WTC11 (cell line): Measurements from ENCODE around the gene WBP1L. TPM values are rescaled to one million over a fixed set of nuclear protein-coding genes. Genes with fewer than 3 reads are reported as not detected.

ENCODE experiments used
- ATAC-seq: fragments of 200-7000 bp; cut with Tn5 transposase; 2 replicates; pipeline ENCODE4 v1.10.0; 2021; ENCODE audit warnings: mild to moderate bottlenecking, moderate library complexity
- CTCF ChIA-PET: fragments of 300-600 bp; sonication (Branson Sonifier 250); formaldehyde crosslinking; loops from one replicate; lab custom pipeline; 2021; ENCODE audit warnings: antibody characterized with exemption; lab: Charles Lee
- POLR2A ChIA-PET: fragments of 350-600 bp; sonication (Branson Sonifier 250); formaldehyde crosslinking; loops from one replicate; lab custom pipeline; 2021; ENCODE audit warnings: antibody characterized with exemption; lab: Charles Lee
- DNase-seq: peaks from one replicate; pipeline ENCODE4 v3.0.0; 2021; ENCODE audit warnings: low spot score
- H3K27ac Mint-ChIP-seq: 2 replicates; pipeline ENCODE4 v1.8.0; 2021; ENCODE audit warnings: mixed read lengths
- H3K27me3 Mint-ChIP-seq: 2 replicates; pipeline ENCODE4 v1.8.0; 2021; ENCODE audit warnings: low read depth, mild to moderate bottlenecking, moderate library complexity, mixed read lengths
- H3K36me3 Mint-ChIP-seq: 2 replicates; pipeline ENCODE4 v1.8.0; 2021; ENCODE audit warnings: mixed read lengths
- H3K4me1 Mint-ChIP-seq: 2 replicates; pipeline ENCODE4 v1.8.0; 2022; ENCODE audit warnings: mixed read lengths
- H3K4me3 Mint-ChIP-seq: 2 replicates; pipeline ENCODE4 v1.8.0; 2021; ENCODE audit warnings: mild to moderate bottlenecking, moderate library complexity, mixed read lengths
- H3K9me3 Mint-ChIP-seq: 2 replicates; pipeline ENCODE4 v1.8.0; 2021; ENCODE audit warnings: mixed read lengths
- ATF2 ChIP-seq: sonication (generic); formaldehyde crosslinking; IDR thresholded peaks from 2 replicates; pipeline ENCODE4 v1.8.1; 2022; ENCODE audit warnings: low read depth, missing genetic modification reagents, borderline replicate concordance
- ATF3 ChIP-seq: sonication (generic); formaldehyde crosslinking; conservative IDR thresholded peaks from 2 replicates; pipeline ENCODE4 v1.8.1; 2022; ENCODE audit warnings: mild to moderate bottlenecking, missing genetic modification reagents
- ATF6 ChIP-seq: sonication (generic); formaldehyde crosslinking; IDR thresholded peaks from 2 replicates; pipeline ENCODE4 v1.8.1; 2023; ENCODE audit warnings: mild to moderate bottlenecking, missing genetic modification reagents
- CTCF ChIP-seq: fragments of 200-600 bp; IDR thresholded peaks from 2 replicates; pipeline ENCODE4 v1.8.0; 2022; ENCODE audit warnings: antibody characterized with exemption
- E2F4 ChIP-seq: sonication (generic); formaldehyde crosslinking; IDR thresholded peaks from 2 replicates; pipeline ENCODE4 v1.8.1; 2022; ENCODE audit warnings: low read depth, mild to moderate bottlenecking, moderate library complexity, missing genetic modification reagents, borderline replicate concordance
- ELF4 ChIP-seq: sonication (generic); formaldehyde crosslinking; IDR thresholded peaks from 2 replicates; pipeline ENCODE4 v1.8.1; 2022; ENCODE audit warnings: low read depth, mild to moderate bottlenecking, moderate library complexity, missing genetic modification reagents
- FOXP1 ChIP-seq: sonication (generic); formaldehyde crosslinking; IDR thresholded peaks from 2 replicates; pipeline ENCODE4 v1.8.0; 2022; ENCODE audit warnings: missing genetic modification reagents, mild to moderate bottlenecking, moderate library complexity, borderline replicate concordance
- FOXP4 ChIP-seq: sonication (generic); formaldehyde crosslinking; IDR thresholded peaks from 2 replicates; pipeline ENCODE4 v1.8.0; 2022; ENCODE audit warnings: mild to moderate bottlenecking, missing genetic modification reagents
- HMGXB4 ChIP-seq: sonication (generic); formaldehyde crosslinking; IDR thresholded peaks from 2 replicates; pipeline ENCODE4 v1.8.1; 2023; ENCODE audit warnings: mild to moderate bottlenecking, moderate library complexity, missing genetic modification reagents
- JAZF1 ChIP-seq: fragments of 250-450 bp; sonication (Bioruptor Pico); IDR thresholded peaks from 2 replicates; pipeline ENCODE4 v1.9.0; 2021; ENCODE audit warnings: moderate library complexity, mild to moderate bottlenecking, inconsistent platforms
- JUN ChIP-seq: sonication (generic); formaldehyde crosslinking; IDR thresholded peaks from 2 replicates; pipeline ENCODE4 v1.8.0; 2023; ENCODE audit warnings: mild to moderate bottlenecking, missing genetic modification reagents
- OVOL2 ChIP-seq: fragments of 250-450 bp; sonication (Bioruptor Pico); IDR thresholded peaks from 2 replicates; pipeline ENCODE4 v1.9.0; 2021; ENCODE audit warnings: mild to moderate bottlenecking, borderline replicate concordance
- PRDM15 ChIP-seq: sonication (generic); formaldehyde crosslinking; IDR thresholded peaks from 2 replicates; pipeline ENCODE4 v1.8.0; 2022; ENCODE audit warnings: missing genetic modification reagents
- USF1 ChIP-seq: sonication (generic); formaldehyde crosslinking; IDR thresholded peaks from 2 replicates; pipeline ENCODE4 v1.8.0; 2022; ENCODE audit warnings: mild to moderate bottlenecking, missing genetic modification reagents
- ZBTB43 ChIP-seq: sonication (generic); formaldehyde crosslinking; IDR thresholded peaks from 2 replicates; pipeline ENCODE4 v1.8.1; 2023; ENCODE audit warnings: mild to moderate bottlenecking, missing genetic modification reagents
- ZNF416 ChIP-seq: fragments of 250-450 bp; sonication (Bioruptor Pico); IDR thresholded peaks from 2 replicates; pipeline ENCODE4 v1.9.0; 2021; ENCODE audit warnings: mild to moderate bottlenecking, inconsistent platforms
- ZNF671 ChIP-seq: fragments of 250-450 bp; sonication (Bioruptor Pico); IDR thresholded peaks from 2 replicates; pipeline ENCODE4 v1.8.0; 2021; ENCODE audit warnings: mild to moderate bottlenecking
- total RNA-seq: library from RNA; stranded (reverse); gene quantifications from 3 replicates; pipeline ENCODE4 v1.2.3, GENCODE V29; 2021

Gene WBP1L
- total RNA-seq, 1 experiment from 2014 or later: 26.8 TPM

GRCh38 chr10:102824664-102825063, 80.9 kb downstream of the WBP1L start:
- TF ChIP-seq ZNF671 (CRISPR knock-in tag) (no peak), ATF6 (no peak), FOXP1 (CRISPR knock-in tag) (no peak), ATF2 (no peak), E2F4 (CRISPR knock-in tag) (no peak), ELF4 (CRISPR knock-in tag) (no peak), JAZF1 (CRISPR knock-in tag) (no peak), ZBTB43 (CRISPR knock-in tag) (no peak), JUN (CRISPR knock-in tag) (no peak), USF1 (no peak), FOXP4 (CRISPR knock-in tag) (no peak), OVOL2 (CRISPR knock-in tag) (no peak), HMGXB4 (CRISPR knock-in tag) (no peak), CTCF (no peak), ZNF416 (CRISPR knock-in tag) (no peak), ATF3 (CRISPR knock-in tag) (no peak), PRDM15 (CRISPR knock-in tag) (no peak)
- TF ChIP-seq, all 79 proteins: peak for 0
- ATAC-seq (no peak), DNase-seq (no peak)
- Mint-ChIP-seq H3K27me3 (no peaks in the 10 kb centered on the region), H3K9me3 (peaks cover 14% of the 10 kb centered on the region), H3K4me3 (no peak overlapping the region), H3K27ac (no peak overlapping the region), H3K36me3 (peaks cover 11% of the 10 kb centered on the region), H3K4me1 (no peaks in the 10 kb centered on the region)
- POLR2A ChIA-PET: no interaction called here
- CTCF ChIA-PET: no interaction called here
